H1 (cell line): ENCODE results near the gene PTRH1. TPM values are rescaled to one million over a fixed set of nuclear protein-coding genes. Genes with fewer than 3 reads are reported as not detected.
A peak's percentile ranks its signal among the peaks of the same experiment; 100 is the strongest.

Source experiments
- CTCF ChIA-PET: fragments of 300-600 bp; sonication (Branson Sonifier 250); formaldehyde crosslinking; loops from one replicate; lab custom pipeline; 2021; ENCODE audit not compliant: partially characterized antibody; lab: Charles Lee
- POLR2A ChIA-PET: fragments of 300-600 bp; sonication (Branson Sonifier 250); formaldehyde crosslinking; loops from one replicate; lab custom pipeline; 2021; ENCODE audit warnings: inconsistent platforms; ENCODE audit not compliant: partially characterized antibody; lab: Charles Lee
- DNase-seq, 2 experiments: peaks; one replicate each; pipeline versions ENCODE4 v3.0.0 to v3.0.0-alpha.2; 2010 to 2022; ENCODE audit warnings: low spot score in 2 of 2, low read depth in 1 of 2, mixed read lengths in 1 of 2
- FAIRE-seq: peaks from 2 replicates; lab custom pipeline; 2011; peaks lifted over from hg19 to GRCh38; lab: Jason Lieb, UNC
- H2AFZ ChIP-seq: 2 replicates; pipeline ENCODE4 v1.8.1; 2012; ENCODE audit warnings: low read length, inconsistent platforms
- H2AK5ac ChIP-seq: 2 replicates; pipeline ENCODE4 v1.6.1; 2013; ENCODE audit warnings: low read depth, low read length
- H2BK120ac ChIP-seq: replicated peaks from 2 replicates; pipeline ENCODE3; 2013; ENCODE audit warnings: low read depth, low read length, inconsistent platforms
- H2BK12ac ChIP-seq: 2 replicates; pipeline ENCODE4 v1.6.1; 2013; ENCODE audit warnings: low read depth, low read length
- H2BK15ac ChIP-seq: 2 replicates; pipeline ENCODE4 v1.6.1; 2013; ENCODE audit warnings: low read length
- H2BK20ac ChIP-seq: 2 replicates; pipeline ENCODE4 v1.6.1; 2013; ENCODE audit warnings: low read length
- H2BK5ac ChIP-seq: 2 replicates; pipeline ENCODE4 v1.6.1; 2013; ENCODE audit warnings: low read depth, low read length
- H3K14ac ChIP-seq: 2 replicates; pipeline ENCODE4 v1.6.1; 2013; ENCODE audit warnings: inconsistent platforms; ENCODE audit not compliant: insufficient read length
- H3K18ac ChIP-seq: 2 replicates; pipeline ENCODE4 v1.6.1; 2013; ENCODE audit warnings: low read length; ENCODE audit errors: extremely low read depth
- H3K23ac ChIP-seq: 2 replicates; pipeline ENCODE4 v1.6.1; 2013; ENCODE audit warnings: inconsistent platforms; ENCODE audit not compliant: insufficient read length
- H3K23me2 ChIP-seq: 2 replicates; pipeline ENCODE4 v1.6.1; 2013; ENCODE audit warnings: low read depth, low read length
- H3K27ac ChIP-seq: 2 replicates; pipeline ENCODE4 v1.6.1; 2011; ENCODE audit warnings: low read depth, low read length, inconsistent platforms
- H3K27me3 ChIP-seq, 4 experiments: replicated peaks in 1 of 4; 1 replicate in 1 of 4; 2 replicates in 3 of 4; pipeline versions ENCODE4 v1.6.1 to v1.8.1; 2011 to 2013; ENCODE audit warnings: low read length in 3 of 4, mild to moderate bottlenecking in 3 of 4, inconsistent platforms in 2 of 4, mixed read lengths in 2 of 4, moderate library complexity in 1 of 4; ENCODE audit not compliant: control insufficient read depth in 3 of 4, insufficient read depth in 3 of 4; ENCODE audit errors: extremely low read depth in 1 of 4
- H3K36me3 ChIP-seq, 4 experiments: 2 replicates each; pipeline versions ENCODE4 v1.6.1 to v1.8.1; 2011 to 2013; ENCODE audit warnings: mild to moderate bottlenecking in 4 of 4, low read length in 3 of 4, moderate library complexity in 2 of 4, control low read depth in 1 of 4, inconsistent platforms in 1 of 4; ENCODE audit not compliant: insufficient read depth in 4 of 4, control insufficient read depth in 2 of 4
- H3K4ac ChIP-seq: replicated peaks from 2 replicates; pipeline ENCODE3; 2013; ENCODE audit warnings: low read length, low read depth, mixed read lengths, inconsistent platforms; ENCODE audit not compliant: insufficient read length
- H3K4me1 ChIP-seq, 4 experiments: replicated peaks in 1 of 4; 1 replicate in 1 of 4; 2 replicates in 3 of 4; pipeline versions ENCODE4 v1.6.1 to v1.8.1; 2011 to 2013; ENCODE audit warnings: low read length in 3 of 4, inconsistent platforms in 2 of 4, mixed read lengths in 1 of 4; ENCODE audit not compliant: insufficient read depth in 4 of 4, control insufficient read depth in 3 of 4
- H3K4me2 ChIP-seq, 2 experiments: 2 replicates each; pipeline versions ENCODE4 v1.6.1 to v1.8.1; 2011 to 2013; ENCODE audit warnings: low read depth in 2 of 2, low read length in 2 of 2, control low read depth in 1 of 2, inconsistent platforms in 1 of 2, mild to moderate bottlenecking in 1 of 2; ENCODE audit not compliant: insufficient read depth in 1 of 2
- H3K4me3 ChIP-seq, 4 experiments: fragments of 200-600, 300-600 bp in 1 of 4; sonication (generic), shearing (Covaris generic), sonication (Bioruptor Twin) in 1 of 4; 2 replicates each; pipeline versions ENCODE4 v1.5.1 to v1.8.1; 2011 to 2016; ENCODE audit warnings: low read length in 4 of 4, low read depth in 3 of 4, control low read depth in 2 of 4, inconsistent platforms in 2 of 4, mild to moderate bottlenecking in 2 of 4, mixed read lengths in 1 of 4, moderate library complexity in 1 of 4; ENCODE audit not compliant: insufficient read depth in 2 of 4; ENCODE audit errors: extremely low read depth in 1 of 4
- H3K56ac ChIP-seq: replicated peaks from 2 replicates; pipeline ENCODE3; 2013; ENCODE audit warnings: low read depth, mild to moderate bottlenecking, mixed read lengths, low read length, inconsistent platforms; ENCODE audit not compliant: insufficient read length
- H3K79me1 ChIP-seq: 2 replicates; pipeline ENCODE4 v1.6.1; 2013; ENCODE audit warnings: low read depth, low read length, control low read depth
- H3K79me2 ChIP-seq, 2 experiments: 2 replicates each; pipeline versions ENCODE4 v1.6.1 to v1.8.1; 2012 to 2013; ENCODE audit warnings: low read length in 2 of 2, mild to moderate bottlenecking in 2 of 2, inconsistent platforms in 1 of 2; ENCODE audit not compliant: insufficient read depth in 2 of 2, control insufficient read depth in 1 of 2
- H3K9ac ChIP-seq, 4 experiments: replicated peaks in 1 of 4; 1 replicate in 1 of 4; 2 replicates in 3 of 4; pipeline versions ENCODE4 v1.6.1 to v1.8.1; 2011 to 2013; ENCODE audit warnings: low read depth in 3 of 4, low read length in 3 of 4, control low read depth in 2 of 4, mild to moderate bottlenecking in 2 of 4, moderate library complexity in 2 of 4, inconsistent platforms in 1 of 4; ENCODE audit errors: extremely low read depth in 1 of 4
- H3K9me3 ChIP-seq, 2 experiments: 2 replicates each; pipeline versions ENCODE4 v1.6.1 to v1.8.1; 2012 to 2013; ENCODE audit warnings: mild to moderate bottlenecking in 2 of 2, moderate library complexity in 2 of 2, control low read depth in 1 of 2, inconsistent platforms in 1 of 2, low read depth in 1 of 2, low read length in 1 of 2, mixed read lengths in 1 of 2; ENCODE audit not compliant: insufficient read depth in 2 of 2
- H4K20me1 ChIP-seq, 2 experiments: replicated peaks in 1 of 2; 2 replicates each; pipeline versions ENCODE3 to v1.8.1; 2011 to 2013; ENCODE audit warnings: inconsistent platforms in 2 of 2, low read length in 2 of 2, mild to moderate bottlenecking in 1 of 2; ENCODE audit not compliant: insufficient read depth in 2 of 2, control insufficient read depth in 1 of 2
- H4K5ac ChIP-seq: 2 replicates; pipeline ENCODE4 v1.6.1; 2013; ENCODE audit warnings: low read length, low read depth, mixed read lengths, inconsistent platforms; ENCODE audit not compliant: insufficient read length
- H4K8ac ChIP-seq: 2 replicates; pipeline ENCODE4 v1.8.0; 2013; ENCODE audit warnings: mild to moderate bottlenecking, moderate library complexity, low read length, inconsistent platforms; ENCODE audit not compliant: insufficient read depth; ENCODE audit errors: extremely low read depth
- H4K91ac ChIP-seq: replicated peaks from 2 replicates; pipeline ENCODE3; 2013; ENCODE audit warnings: low read length, mixed read lengths, inconsistent platforms; ENCODE audit not compliant: insufficient read length
- E2F6 ChIP-seq: IDR thresholded peaks from 2 replicates; pipeline ENCODE4 v1.6.1; 2012; ENCODE audit warnings: inconsistent platforms
- GABPA ChIP-seq: IDR thresholded peaks from 2 replicates; pipeline ENCODE4 v1.6.1; 2011; ENCODE audit warnings: mild to moderate bottlenecking, low read length, moderate library complexity, borderline replicate concordance; ENCODE audit not compliant: insufficient read depth
- KDM4A ChIP-seq: IDR thresholded peaks from one replicate; pipeline ENCODE4 v1.7.1; 2012; ENCODE audit warnings: low read depth, mild to moderate bottlenecking, moderate library complexity, low read length, inconsistent platforms; ENCODE audit not compliant: severe bottlenecking
- NANOG ChIP-seq: IDR thresholded peaks from 2 replicates; pipeline ENCODE4 v1.6.1; 2011; ENCODE audit warnings: low read length, low read depth, mild to moderate bottlenecking, inconsistent platforms; ENCODE audit not compliant: insufficient read depth, poor library complexity, severe bottlenecking
- NRF1 ChIP-seq: IDR thresholded peaks from 2 replicates; pipeline ENCODE4 v1.6.1; 2011; ENCODE audit warnings: mild to moderate bottlenecking, low read depth, low read length, improper control_type of control experiment
- POLR2A ChIP-seq, 2 experiments: IDR thresholded peaks; 1 replicate in 1 of 2; 2 replicates in 1 of 2; pipeline ENCODE4 v1.6.1; 2011; ENCODE audit warnings: low read depth in 2 of 2, low read length in 2 of 2, mild to moderate bottlenecking in 2 of 2; ENCODE audit errors: control extremely low read depth in 1 of 2
- RNF2 ChIP-seq: fragments of 200-900, 300-1000 bp; sonication (generic); IDR thresholded peaks from 2 replicates; pipeline ENCODE4 v1.7.1; 2016; ENCODE audit warnings: borderline replicate concordance, low read depth, mild to moderate bottlenecking, antibody characterized with exemption, low read length; ENCODE audit not compliant: poor library complexity, severe bottlenecking; ENCODE audit errors: missing control alignments
- SIN3A ChIP-seq, 2 experiments: IDR thresholded peaks in 1 of 2; conservative IDR thresholded peaks in 1 of 2; 2 replicates each; pipeline ENCODE4 v1.6.1; 2011 to 2012; ENCODE audit warnings: low read length in 2 of 2, improper control_type of control experiment in 1 of 2, low read depth in 1 of 2, mild to moderate bottlenecking in 1 of 2
- SIRT6 ChIP-seq: IDR thresholded peaks from one replicate; pipeline ENCODE4 v1.7.1; 2012; ENCODE audit warnings: low read length, inconsistent platforms
- SP2 ChIP-seq: IDR thresholded peaks from 2 replicates; pipeline ENCODE4 v1.6.1; 2012; ENCODE audit warnings: mild to moderate bottlenecking, low read length, inconsistent platforms
- TBP ChIP-seq: IDR thresholded peaks from 2 replicates; pipeline ENCODE4 v1.6.1; 2011; ENCODE audit warnings: low read depth, low read length, improper control_type of control experiment
- WGBS, 2 experiments: shearing (Covaris generic) in 1 of 2; methylation state at CpG; one replicate each; pipeline versions ENCODE4 v1.1.6 to v1.1.7; 2013 to 2015; ENCODE audit warnings: low lambda C conversion rate in 2 of 2, mixed read lengths in 2 of 2, inconsistent platforms in 1 of 2, low coverage in 1 of 2, missing lambda C conversion rate in 1 of 2; ENCODE audit not compliant: insufficient replicate concordance in 2 of 2, insufficient coverage in 1 of 2, insufficient read length in 1 of 2; ENCODE audit errors: extremely low coverage in 1 of 2, missing lambda C conversion rate in 1 of 2; 5-methylcytosine and 5-hydroxymethylcytosine counted together
- polyA plus RNA-seq, 7 experiments: library from polyadenylated mRNA; depleted of rRNA in 3 of 7; stranded (reverse) in 5 of 7; unstranded in 2 of 7; fragments of >200 nt in 5 of 7; fragments of 200-250 nt in 2 of 7; gene quantifications; 1 replicate in 5 of 7; 2 replicates in 1 of 7; 4 replicates in 1 of 7; pipeline versions ENCODE4 v1.2.1 to v1.2.3, GENCODE V29; 2011 to 2013; ENCODE audit warnings: missing spikeins in 2 of 7, mixed read lengths in 2 of 7
- total RNA-seq: library from RNA; stranded (reverse); fragmentation: NEBNext Ultra II Directional; extraction: Animal tissue kit (Norgen Biotek cat#: 25700); gene quantifications from 2 replicates; pipeline ENCODE4 v1.2.1, GENCODE V29; 2021

PTRH1 gene
- total and polyA plus RNA-seq, 2 of the 8 experiments (the other 6 are each of a cell fraction or from before 2014, with no cell fraction given) = 11.1 to 19.8 TPM

GRCh38 chr9:127723013-127723412, 7.5 kb upstream of the PTRH1 start:
- Histone ChIP-seq H3K27ac (no peak overlapping the region), H3K4me3 (no peak overlapping the region), H3K36me3 (no peaks in the 10 kb centered on the region), H3K4me2 (no peak overlapping the region), H3K27me3 (no peaks in the 10 kb centered on the region), H2BK12ac (no peak overlapping the region), H2BK20ac (0 out of 2 replicates have a peak overlapping the region, but pooled peaks have one; percentile 61), H3K18ac (no peak overlapping the region), H2AK5ac (0 out of 2 replicates have a peak overlapping the region, but pooled peaks have one; percentile 33), H3K23ac (no peak overlapping the region), H4K91ac (no peak overlapping the region), H2BK5ac (no peak overlapping the region; the same call in 1 of the 2 replicates), H3K79me1 (no peaks in the 10 kb centered on the region), H4K20me1 (no peaks in the 10 kb centered on the region), H4K8ac (no peak overlapping the region; the same call in 1 of the 2 replicates), H2AFZ (no peak overlapping the region), H2BK15ac (peak overlapping the region; percentile 5; the same call in 1 of the 2 replicates), H3K9ac (no peak overlapping the region), H3K23me2 (no peaks in the 10 kb centered on the region), H2BK120ac (no peak overlapping the region), H3K79me2 (no peaks in the 10 kb centered on the region), H3K4me1 (peaks cover 0 to 18% (median 13%) of the 10 kb centered on the region in 4 experiments; a peak in 5 of 7 replicates), H3K14ac (no peak overlapping the region), H3K56ac (no peak overlapping the region), H4K5ac (no peak overlapping the region), H3K4ac (no peak overlapping the region), H3K9me3 (no peaks in the 10 kb centered on the region)
- CTCF ChIA-PET = interaction anchor here (1.3 to 3.4 kb wide), 2 partner anchors 12 to 20 kb away, joined by 4 to 22 read pairs; partner anchors contain the start of gene TOR2A
- POLR2A ChIA-PET = interaction anchor here (1.1 to 3.2 kb wide), 2 partner anchors 11 to 28 kb away, joined by 3 to 11 read pairs; partner anchors contain the start of gene TOR2A
- no peak for FAIRE-seq
- no peak for DNase-seq
- TF ChIP-seq NANOG (no peak), NRF1 (no peak), SP2 (no peak), POLR2A (IDR thresholded peaks at IDR 0.05; ENCODE audit: control extremely low read depth in 1 of 2, low read depth in 2 of 2, low read length in 2 of 2) (no peak), SIRT6 (no peak), E2F6 (no peak), KDM4A (no peak), TBP (no peak), GABPA (no peak), RNF2 (no peak), SIN3A (conservative IDR thresholded peaks at IDR 0.05 in 1 of 2, IDR thresholded peaks at IDR 0.05 in 1 of 2; ENCODE audit: low read depth in 1 of 2, low read length in 2 of 2) (no peak)
- 100% methylated on average over 9 of the region's 13 CpGs; no CpG with 5 or more reads in 1 of the 2 experiments for WGBS, 2 experiments
